SU-DHL-6 (cell line): ENCODE results near the gene ACVRL1.

Source experiments
- H2AFZ ChIP-seq: fragments of 200-600 bp; sonication (generic); 2 replicates; pipeline ENCODE4 v1.6.1; 2014; ENCODE audit warnings: low read depth, mild to moderate bottlenecking, moderate library complexity, mixed read lengths, antibody characterized with exemption, low read length; ENCODE audit not compliant: severe bottlenecking
- H3F3A ChIP-seq: fragments of 200-600 bp; shearing (Covaris generic); 2 replicates; pipeline ENCODE4 v1.6.0; 2016; ENCODE audit warnings: antibody characterized with exemption, mild to moderate bottlenecking; ENCODE audit not compliant: insufficient read depth
- H3K27ac ChIP-seq: fragments of 200-600 bp; sonication (generic); 2 replicates; pipeline ENCODE4 v1.5.1; 2016; ENCODE audit warnings: low read depth, mild to moderate bottlenecking, low read length, moderate library complexity, mixed read lengths
- H3K27me3 ChIP-seq: fragments of 200-600 bp; sonication (generic), shearing (Covaris generic); 2 replicates; pipeline ENCODE4 v1.6.0; 2014; ENCODE audit warnings: mild to moderate bottlenecking, low read length
- H3K36me3 ChIP-seq: fragments of 200-600 bp; sonication (generic); 2 replicates; pipeline ENCODE4 v1.6.1; 2014; ENCODE audit warnings: mild to moderate bottlenecking, low read length, mixed read lengths
- H3K4me2 ChIP-seq: fragments of 300-600, 200-600 bp; shearing (Covaris generic), sonication (generic); 2 replicates; pipeline ENCODE4 v1.6.0; 2014; ENCODE audit warnings: low read length, low read depth, mild to moderate bottlenecking; ENCODE audit not compliant: poor library complexity, severe bottlenecking
- H3K4me3 ChIP-seq: fragments of 200-600 bp; sonication (generic); 2 replicates; pipeline ENCODE4 v1.5.1; 2014; ENCODE audit warnings: antibody characterized with exemption, low read length, mild to moderate bottlenecking, mixed read lengths; ENCODE audit not compliant: insufficient read depth, poor library complexity, severe bottlenecking
- H3K79me2 ChIP-seq: fragments of 200-600 bp; sonication (generic); 2 replicates; pipeline ENCODE4 v1.6.1; 2014; ENCODE audit warnings: mild to moderate bottlenecking, low read length, moderate library complexity; ENCODE audit not compliant: insufficient read depth
- H3K9ac ChIP-seq: fragments of 200-600 bp; sonication (generic); 2 replicates; pipeline ENCODE4 v1.7.0; 2014; ENCODE audit warnings: mild to moderate bottlenecking, low read length
- H3K9me2 ChIP-seq: fragments of 200-600 bp; sonication (generic); replicated peaks from 2 replicates; pipeline ENCODE4 v1.6.1; 2014; ENCODE audit warnings: low read length; ENCODE audit not compliant: insufficient read depth
- H3K9me3 ChIP-seq: fragments of 200-600 bp; sonication (generic); 2 replicates; pipeline ENCODE4 v1.6.1; 2014; ENCODE audit warnings: low read length, mixed read lengths; ENCODE audit not compliant: insufficient read depth
- H4K20me1 ChIP-seq: fragments of 200-600 bp; sonication (generic); 2 replicates; pipeline ENCODE4 v1.6.1; 2014; ENCODE audit warnings: low read depth, mild to moderate bottlenecking, antibody characterized with exemption, low read length, moderate library complexity, mixed read lengths
- EZH2phosphoT487 ChIP-seq: fragments of 200-600 bp; sonication (generic), shearing (Covaris generic); conservative IDR thresholded peaks from 2 replicates; pipeline ENCODE4 v1.6.1; 2018; ENCODE audit warnings: mild to moderate bottlenecking, antibody characterized with exemption, low read length, moderate library complexity, mixed read lengths
- TF ChIP-seq, protein P1 (sequence below): fragments of 200-600 bp; sonication (generic); IDR thresholded peaks from one replicate; pipeline ENCODE4 v1.5.1; 2017; ENCODE audit warnings: antibody characterized with exemption, mild to moderate bottlenecking, low read length, moderate library complexity; ENCODE audit not compliant: insufficient read depth, poor library complexity, severe bottlenecking

ACVRL1 gene

DNA sequence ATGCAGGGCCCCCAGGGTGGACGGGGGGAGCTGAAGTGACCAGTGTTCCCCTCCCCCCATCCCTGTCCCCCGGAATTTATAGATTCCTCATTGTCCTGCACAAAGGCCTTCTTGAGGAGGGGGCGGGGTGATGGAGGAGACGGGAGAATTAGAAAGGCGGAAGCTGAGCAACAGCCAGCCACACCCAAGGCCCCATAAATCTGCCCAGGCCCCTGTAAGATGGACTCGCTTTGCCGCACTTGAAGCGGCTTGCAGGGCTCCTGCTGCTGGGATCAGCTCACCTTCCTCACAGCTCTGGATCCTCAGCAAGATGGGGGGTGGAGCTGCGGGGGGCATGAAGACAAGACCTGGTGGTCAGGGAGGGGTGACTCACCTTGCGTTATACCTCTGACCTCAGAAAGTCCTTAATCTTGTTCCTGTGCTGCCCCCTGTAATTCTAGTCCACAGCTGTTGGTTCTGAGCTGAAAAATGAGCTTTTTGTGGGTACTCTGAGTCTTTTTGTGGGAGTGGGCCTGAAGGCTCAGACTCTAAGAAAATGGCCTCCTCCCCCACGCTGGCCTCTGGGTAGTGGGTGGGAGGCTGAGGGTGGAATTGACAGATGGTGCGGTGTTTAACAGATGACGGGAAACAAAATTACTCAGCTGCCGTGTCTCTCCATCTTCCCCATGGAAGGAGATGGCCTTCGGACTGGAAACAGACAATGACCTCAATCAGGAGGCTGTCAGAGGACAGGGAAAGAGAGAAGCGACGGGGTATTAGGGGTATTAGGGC, 35.2 kb upstream of the ACVRL1 start:
- no peak overlapping the region for H3K27ac ChIP-seq
- no peaks in the 10 kb centered on the region for H3K27me3 ChIP-seq
- no peak overlapping the region for H3K4me3 ChIP-seq
- TF ChIP-seq, protein P1, sequence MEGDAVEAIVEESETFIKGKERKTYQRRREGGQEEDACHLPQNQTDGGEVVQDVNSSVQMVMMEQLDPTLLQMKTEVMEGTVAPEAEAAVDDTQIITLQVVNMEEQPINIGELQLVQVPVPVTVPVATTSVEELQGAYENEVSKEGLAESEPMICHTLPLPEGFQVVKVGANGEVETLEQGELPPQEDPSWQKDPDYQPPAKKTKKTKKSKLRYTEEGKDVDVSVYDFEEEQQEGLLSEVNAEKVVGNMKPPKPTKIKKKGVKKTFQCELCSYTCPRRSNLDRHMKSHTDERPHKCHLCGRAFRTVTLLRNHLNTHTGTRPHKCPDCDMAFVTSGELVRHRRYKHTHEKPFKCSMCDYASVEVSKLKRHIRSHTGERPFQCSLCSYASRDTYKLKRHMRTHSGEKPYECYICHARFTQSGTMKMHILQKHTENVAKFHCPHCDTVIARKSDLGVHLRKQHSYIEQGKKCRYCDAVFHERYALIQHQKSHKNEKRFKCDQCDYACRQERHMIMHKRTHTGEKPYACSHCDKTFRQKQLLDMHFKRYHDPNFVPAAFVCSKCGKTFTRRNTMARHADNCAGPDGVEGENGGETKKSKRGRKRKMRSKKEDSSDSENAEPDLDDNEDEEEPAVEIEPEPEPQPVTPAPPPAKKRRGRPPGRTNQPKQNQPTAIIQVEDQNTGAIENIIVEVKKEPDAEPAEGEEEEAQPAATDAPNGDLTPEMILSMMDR: no peak
- no peak for TF ChIP-seq EZH2phosphoT487
- H3K9me2 ChIP-seq: no peaks in the 10 kb centered on the region
- H2AFZ ChIP-seq: no peak overlapping the region
- no peaks in the 10 kb centered on the region for H3K36me3 ChIP-seq
- H4K20me1 ChIP-seq: no peaks in the 10 kb centered on the region
- no peaks in the 10 kb centered on the region for H3K79me2 ChIP-seq
- no peaks in the 10 kb centered on the region for H3F3A ChIP-seq
- H3K9me3 ChIP-seq: no peaks in the 10 kb centered on the region
- H3K4me2 ChIP-seq: no peak overlapping the region
- no peak overlapping the region for H3K9ac ChIP-seq

DNA sequence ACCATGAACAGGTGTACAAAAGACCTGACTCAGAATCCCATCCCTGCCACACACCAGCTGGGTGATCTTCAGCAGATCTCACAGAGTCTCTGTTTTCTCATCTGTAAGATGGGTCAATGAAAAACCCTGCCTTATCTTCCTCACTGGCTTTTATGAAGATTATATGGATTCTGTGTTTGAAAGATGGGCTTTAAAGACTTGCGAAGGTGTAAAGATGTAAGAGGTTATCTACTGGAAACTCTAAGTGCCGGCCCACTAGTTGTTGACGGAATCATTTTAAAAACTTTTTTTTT, 34.7 kb upstream of the ACVRL1 start:
- Histone ChIP-seq H4K20me1 (no peaks in the 10 kb centered on the region), H3K27ac (no peak overlapping the region), H3K9me3 (no peaks in the 10 kb centered on the region), H3K79me2 (no peaks in the 10 kb centered on the region), H3F3A (no peaks in the 10 kb centered on the region), H3K27me3 (no peaks in the 10 kb centered on the region), H3K9me2 (no peaks in the 10 kb centered on the region), H2AFZ (no peak overlapping the region), H3K4me2 (no peak overlapping the region), H3K9ac (no peak overlapping the region), H3K36me3 (no peaks in the 10 kb centered on the region), H3K4me3 (no peak overlapping the region)
- no peak for TF ChIP-seq EZH2phosphoT487
- TF ChIP-seq, protein P1: no peak

DNA sequence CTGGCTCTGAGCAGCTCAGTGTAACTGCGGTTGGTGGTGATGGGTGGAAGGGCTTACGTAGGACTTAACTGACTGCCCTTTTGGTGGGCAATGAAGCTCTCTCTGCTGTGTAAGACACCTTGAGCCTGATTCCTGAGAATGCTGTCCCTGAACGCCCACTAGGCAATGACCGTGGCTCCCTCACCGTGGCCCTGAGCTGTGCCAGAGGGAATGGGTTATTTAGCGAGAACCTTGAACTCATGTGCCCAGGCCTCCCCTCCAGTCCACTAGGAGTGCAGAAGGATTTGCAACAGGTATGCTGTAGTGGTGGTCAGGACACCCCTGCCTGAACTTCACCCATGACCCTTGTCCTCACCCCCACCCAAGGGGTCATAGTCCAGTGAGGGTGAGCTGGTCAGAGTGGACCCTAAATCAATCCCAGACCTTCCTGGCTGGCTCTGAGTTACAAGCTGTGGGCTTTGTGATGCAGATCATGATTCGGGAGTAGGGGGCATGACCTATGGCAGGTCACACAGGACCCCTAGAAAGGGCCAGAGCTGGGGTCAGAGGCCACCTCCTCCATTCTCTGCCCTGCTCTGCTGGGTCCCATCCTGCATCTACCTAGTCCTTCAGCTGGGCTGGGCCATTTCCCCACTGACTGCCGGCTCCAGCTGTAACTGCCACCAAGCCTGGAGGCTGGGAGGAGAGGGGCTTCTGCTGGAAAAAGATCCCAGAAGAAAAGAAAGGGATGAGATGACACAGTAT, 33.9 kb upstream of the ACVRL1 start:
- no peak overlapping the region for H3K4me2 ChIP-seq
- H3K36me3 ChIP-seq: no peaks in the 10 kb centered on the region
- H2AFZ ChIP-seq: no peak overlapping the region
- H3K79me2 ChIP-seq: no peaks in the 10 kb centered on the region
- H3K27me3 ChIP-seq: no peaks in the 10 kb centered on the region
- H3K9me2 ChIP-seq: no peaks in the 10 kb centered on the region
- no peaks in the 10 kb centered on the region for H4K20me1 ChIP-seq
- H3K9ac ChIP-seq: no peak overlapping the region
- no peak overlapping the region for H3K4me3 ChIP-seq
- no peak overlapping the region for H3K27ac ChIP-seq
- TF ChIP-seq EZH2phosphoT487: no peak
- H3F3A ChIP-seq: no peaks in the 10 kb centered on the region
- no peaks in the 10 kb centered on the region for H3K9me3 ChIP-seq

DNA sequence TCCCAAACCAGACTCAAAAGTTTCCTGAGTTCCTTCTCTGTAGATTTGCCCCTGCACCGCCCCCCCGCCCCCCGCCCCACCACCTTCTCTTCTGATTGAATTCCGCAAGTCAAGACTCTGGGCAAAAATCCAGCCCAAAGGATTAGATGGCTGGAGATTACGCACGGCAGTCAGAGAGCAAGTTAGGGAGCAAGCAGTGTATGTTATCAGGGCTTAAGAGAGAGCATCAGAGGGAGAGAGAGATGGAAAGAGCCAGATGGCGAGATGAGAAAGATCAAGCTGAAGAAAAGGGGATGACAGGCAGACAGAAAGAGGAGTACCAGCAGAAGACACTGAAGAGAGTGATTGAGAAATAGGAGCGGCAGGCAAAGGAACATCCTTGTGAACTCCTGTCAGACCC, 33.3 kb upstream of the ACVRL1 start:
- no peaks in the 10 kb centered on the region for H3K36me3 ChIP-seq
- no peaks in the 10 kb centered on the region for H3K9me3 ChIP-seq
- H4K20me1 ChIP-seq: no peaks in the 10 kb centered on the region
- no peaks in the 10 kb centered on the region for H3K9me2 ChIP-seq
- no peak overlapping the region for H3K9ac ChIP-seq
- H3K4me2 ChIP-seq: no peak overlapping the region
- H2AFZ ChIP-seq: no peak overlapping the region
- no peaks in the 10 kb centered on the region for H3K79me2 ChIP-seq
- H3F3A ChIP-seq: no peaks in the 10 kb centered on the region
- no peak for TF ChIP-seq EZH2phosphoT487
- TF ChIP-seq, protein P1: no peak
- no peaks in the 10 kb centered on the region for H3K27me3 ChIP-seq
- no peak overlapping the region for H3K4me3 ChIP-seq
- H3K27ac ChIP-seq: no peak overlapping the region
